Activated CD8-positive, alpha-beta T cell treated with anti-CD3 and anti-CD28 coated beads, Interleukin-2, amount 10 ng/mL, durations not matched to agents 7 days and 5 days (primary cell): ENCODE results near the gene SLC25A26. TPM values are rescaled to one million over a fixed set of nuclear protein-coding genes. Genes with fewer than 3 reads are reported as not detected.

Experiments
- ATAC-seq: fragments of 150-1000 bp; cut with Tn5 transposase; one replicate; pipeline ENCODE4 v1.10.0; 2021; ENCODE audit warnings: moderate library complexity
- CTCF ChIA-PET: fragments of 350-600 bp; sonication (Branson Sonifier 250); formaldehyde crosslinking; loops from one replicate; lab custom pipeline; 2021; ENCODE audit warnings: antibody characterized with exemption; lab: Charles Lee
- POLR2A ChIA-PET: fragments of 350-600 bp; sonication (Branson Sonifier 250); formaldehyde crosslinking; loops from one replicate; lab custom pipeline; 2021; ENCODE audit warnings: antibody characterized with exemption; lab: Charles Lee
- DNase-seq: peaks from one replicate; pipeline ENCODE4 v3.0.0-alpha.2; 2020
- H3K27ac Mint-ChIP-seq: one replicate; pipeline ENCODE4 v1.8.0; 2021; ENCODE audit warnings: mild to moderate bottlenecking, mixed read lengths
- H3K27me3 Mint-ChIP-seq: one replicate; pipeline ENCODE4 v1.8.0; 2021; ENCODE audit warnings: low read depth, mixed read lengths
- H3K36me3 Mint-ChIP-seq: one replicate; pipeline ENCODE4 v1.8.0; 2021; ENCODE audit warnings: low read depth, mixed read lengths
- H3K4me1 Mint-ChIP-seq: one replicate; pipeline ENCODE4 v1.8.0; 2021; ENCODE audit warnings: low read depth, mixed read lengths
- H3K4me3 Mint-ChIP-seq: one replicate; pipeline ENCODE4 v1.8.0; 2021; ENCODE audit warnings: mild to moderate bottlenecking, mixed read lengths
- H3K9me3 Mint-ChIP-seq: one replicate; pipeline ENCODE4 v1.8.0; 2022; ENCODE audit warnings: mixed read lengths; ENCODE audit not compliant: insufficient read depth
- total RNA-seq, 2 experiments: library from RNA; stranded (reverse); gene quantifications; one replicate each; pipeline ENCODE4 v1.2.3, GENCODE V29; 2021

The SLC25A26 gene
- total RNA-seq, 2 experiments from 2014 or later, result 14.2 to 14.3 TPM

- Mint-ChIP-seq H3K27me3 (no peaks in the 10 kb centered on the region), H3K9me3 (no peaks in the 10 kb centered on the region), H3K27ac (no peak overlapping the region), H3K4me1 (no peaks in the 10 kb centered on the region), H3K4me3 (no peak overlapping the region), H3K36me3 (peaks cover 10% of the 10 kb centered on the region)
- POLR2A ChIA-PET, result no interaction called here
- DNase-seq (no peak), ATAC-seq (no peak)
- CTCF ChIA-PET, result interaction anchor here (2.2 to 2.5 kb wide), 2 partner anchors 8 to 22 kb away, joined by 8 read pairs; no protein-coding TSS in a partner anchor
Measured at GRCh38 chr3:66400411-66401156, 179.8 kb downstream of the SLC25A26 start.

GRCh38 chr3:66401157-66401550 is 180.4 kb downstream of the SLC25A26 start:
- ChIA-PET POLR2A (no interaction called here), CTCF (interaction anchor here (2.5 kb wide), 1 partner anchor 23 kb away, joined by 8 read pairs; no protein-coding TSS in a partner anchor)
- Mint-ChIP-seq H3K27me3 (no peaks in the 10 kb centered on the region), H3K36me3 (peaks cover 10% of the 10 kb centered on the region), H3K4me3 (no peak overlapping the region), H3K4me1 (no peaks in the 10 kb centered on the region), H3K27ac (no peak overlapping the region), H3K9me3 (no peaks in the 10 kb centered on the region)
- ATAC-seq, result no peak
- DNase-seq, result no peak

DNA sequence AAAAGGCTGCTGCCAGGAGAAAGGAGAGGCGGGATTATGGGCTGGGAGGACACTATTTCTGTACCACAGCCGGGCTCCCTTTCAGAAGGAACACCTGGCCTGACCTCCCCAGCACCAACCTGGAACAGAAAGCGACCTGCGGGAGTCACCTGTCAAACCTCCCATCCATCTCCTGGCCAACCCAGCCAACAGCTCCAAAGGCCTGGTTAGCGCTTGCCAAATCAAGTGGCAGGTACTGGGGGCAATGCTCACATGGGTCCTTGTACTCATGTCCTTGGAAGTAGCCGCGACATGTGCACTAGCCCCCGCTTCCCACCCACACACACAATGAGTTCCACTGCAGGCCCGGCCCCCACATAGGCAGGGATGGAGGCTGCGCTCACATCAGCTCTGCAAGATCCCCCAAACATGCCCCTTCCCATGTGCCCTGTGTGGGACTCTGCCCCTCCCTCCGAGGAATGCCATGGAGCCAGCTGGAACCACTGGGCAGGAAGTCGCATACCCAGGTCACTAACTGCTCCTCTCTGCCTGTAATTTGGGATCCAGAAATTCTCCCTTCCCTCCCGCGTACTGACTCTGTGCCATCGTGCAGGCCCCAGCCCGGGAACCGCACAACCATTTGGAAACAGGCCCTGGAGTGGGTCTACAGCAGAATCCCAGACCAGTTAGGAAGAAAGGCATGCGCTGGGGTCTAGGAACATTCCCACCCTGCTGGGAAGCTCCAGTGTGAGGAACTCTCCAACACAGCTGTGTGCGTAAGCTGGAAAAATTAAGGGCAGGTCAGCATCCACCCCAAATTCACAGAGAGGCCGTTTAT is 181.1 kb downstream of the SLC25A26 start:
- Mint-ChIP-seq H3K9me3 (no peaks in the 10 kb centered on the region), H3K36me3 (peaks cover 6% of the 10 kb centered on the region), H3K4me3 (no peak overlapping the region), H3K27me3 (no peaks in the 10 kb centered on the region), H3K27ac (no peak overlapping the region), H3K4me1 (no peaks in the 10 kb centered on the region)
- ATAC-seq, result no peak
- ChIA-PET POLR2A (no interaction called here), CTCF (interaction anchor here (2.5 kb wide), 1 partner anchor 24 kb away, joined by 8 read pairs; no protein-coding TSS in a partner anchor)
- no peak for DNase-seq

- POLR2A ChIA-PET, result no interaction called here
- no peaks in the 10 kb centered on the region for H3K9me3 Mint-ChIP-seq
- CTCF ChIA-PET, result interaction anchor here (2.5 kb wide), 1 partner anchor 25 kb away, joined by 8 read pairs; no protein-coding TSS in a partner anchor
- no peaks in the 10 kb centered on the region for H3K27me3 Mint-ChIP-seq
- H3K36me3 Mint-ChIP-seq, result peaks cover 4% of the 10 kb centered on the region
- DNase-seq (no peak), ATAC-seq (no peak)
- no peaks in the 10 kb centered on the region for H3K4me1 Mint-ChIP-seq
- no peak overlapping the region for H3K4me3 Mint-ChIP-seq
- H3K27ac Mint-ChIP-seq, result no peak overlapping the region
Measured at GRCh38 chr3:66402596-66403290, 181.9 kb downstream of the SLC25A26 start.

GRCh38 chr3:66403323-66403990 is 182.7 kb downstream of the SLC25A26 start:
- ATAC-seq (no peak), DNase-seq (no peak)
- H3K9me3 Mint-ChIP-seq, result no peaks in the 10 kb centered on the region
- H3K4me1 Mint-ChIP-seq, result no peaks in the 10 kb centered on the region
- no peak overlapping the region for H3K4me3 Mint-ChIP-seq
- no peak overlapping the region for H3K27ac Mint-ChIP-seq
- ChIA-PET POLR2A (no interaction called here), CTCF (interaction anchor here (0.5 to 1.4 kb wide), 2 partner anchors 26 to 79 kb away, joined by 3 to 4 read pairs; no protein-coding TSS in a partner anchor)
- H3K36me3 Mint-ChIP-seq, result peaks cover 1% of the 10 kb centered on the region
- no peaks in the 10 kb centered on the region for H3K27me3 Mint-ChIP-seq

DNA sequence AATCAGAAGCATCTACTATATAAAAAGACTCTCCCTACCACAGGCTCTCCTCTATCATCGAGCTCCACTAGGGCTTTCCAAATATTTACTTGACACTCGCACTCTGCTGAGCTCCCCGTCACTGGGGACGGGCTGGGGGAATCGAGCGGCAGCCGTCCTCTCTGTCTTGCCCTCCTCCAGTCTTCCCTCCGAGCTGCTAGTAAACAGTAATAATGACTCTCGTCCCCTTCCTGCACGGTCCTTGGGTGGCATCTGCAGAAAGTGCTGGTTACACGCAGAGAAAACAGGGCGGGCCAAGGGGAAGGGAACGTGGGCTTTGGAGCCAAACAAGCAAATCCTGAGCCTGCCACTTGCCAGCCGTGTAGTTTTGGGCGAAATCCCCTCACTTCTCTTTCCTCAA is 183.4 kb downstream of the SLC25A26 start:
- Mint-ChIP-seq H3K27ac (no peak overlapping the region), H3K4me3 (no peak overlapping the region), H3K36me3 (peaks cover 1% of the 10 kb centered on the region), H3K27me3 (no peaks in the 10 kb centered on the region), H3K9me3 (no peaks in the 10 kb centered on the region), H3K4me1 (no peaks in the 10 kb centered on the region)
- ATAC-seq, result no peak
- CTCF ChIA-PET, result interaction anchor here (0.7 to 1.4 kb wide), 2 partner anchors 26 to 194 kb away, joined by 3 to 4 read pairs; no protein-coding TSS in a partner anchor
- no peak for DNase-seq
- POLR2A ChIA-PET, result interaction anchor here (1.1 kb wide), 1 partner anchor 10 kb away, joined by 3 read pairs; no protein-coding TSS in a partner anchor

DNA sequence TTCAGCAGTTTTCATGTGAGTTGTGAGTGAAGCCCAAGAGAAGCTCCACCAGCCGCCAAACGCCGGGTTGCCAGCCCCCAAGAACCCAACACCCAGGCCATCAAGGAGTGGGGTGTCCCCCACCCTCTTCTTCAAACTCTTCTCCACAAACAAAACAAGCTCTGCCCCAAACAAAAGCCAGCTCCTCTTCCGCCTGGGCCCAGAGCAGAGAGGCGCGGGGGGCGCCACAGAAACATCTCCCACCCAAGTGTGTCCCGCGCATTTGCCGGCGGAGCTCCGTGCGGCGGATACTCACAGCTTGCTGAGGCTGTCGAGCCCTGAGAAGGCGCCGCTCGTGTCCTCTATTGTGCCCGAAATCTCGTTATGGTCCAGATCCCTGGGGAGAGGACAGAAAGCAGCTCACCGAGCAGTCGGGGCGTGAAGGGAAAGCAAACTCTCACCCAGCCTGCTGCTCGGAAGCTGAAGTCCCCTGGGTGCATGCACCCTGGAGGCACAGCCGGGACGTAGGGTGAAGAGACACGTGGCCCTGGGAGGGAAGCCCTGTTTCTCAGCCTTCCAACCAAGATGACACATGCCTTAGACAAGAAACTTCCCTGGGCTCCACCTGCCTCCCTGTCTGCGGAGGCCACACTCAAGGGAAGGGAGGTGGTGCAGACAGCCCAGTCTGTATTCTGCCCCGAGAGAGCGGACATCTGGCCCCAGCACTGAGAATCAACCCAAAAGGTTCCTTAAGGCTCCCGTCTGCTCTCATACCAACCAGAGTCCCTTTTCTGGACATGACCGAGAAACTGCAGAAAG is 184.3 kb downstream of the SLC25A26 start:
- H3K4me3 Mint-ChIP-seq, result no peak overlapping the region
- CTCF ChIA-PET, result interaction anchor here (0.7 to 1.4 kb wide), 2 partner anchors 27 to 193 kb away, joined by 3 to 4 read pairs; no protein-coding TSS in a partner anchor
- no peaks in the 10 kb centered on the region for H3K4me1 Mint-ChIP-seq
- DNase-seq (no peak), ATAC-seq (no peak)
- H3K27ac Mint-ChIP-seq, result no peak overlapping the region
- POLR2A ChIA-PET, result interaction anchor here (1.0 to 1.1 kb wide), 3 partner anchors 11 to 102 kb away, joined by 3 read pairs; no protein-coding TSS in a partner anchor
- peaks cover 1% of the 10 kb centered on the region for H3K36me3 Mint-ChIP-seq
- H3K27me3 Mint-ChIP-seq, result no peaks in the 10 kb centered on the region
- H3K9me3 Mint-ChIP-seq, result no peaks in the 10 kb centered on the region

- Mint-ChIP-seq H3K4me3 (no peak overlapping the region), H3K4me1 (no peaks in the 10 kb centered on the region), H3K27ac (no peak overlapping the region), H3K36me3 (peaks cover 1% of the 10 kb centered on the region), H3K9me3 (no peaks in the 10 kb centered on the region), H3K27me3 (no peaks in the 10 kb centered on the region)
- no peak for DNase-seq
- ChIA-PET CTCF (interaction anchor here (2.9 kb wide), 1 partner anchor 11 kb away, joined by 18 read pairs; no protein-coding TSS in a partner anchor), POLR2A (interaction anchor here (1.0 to 1.1 kb wide), 2 partner anchors 63 to 103 kb away, joined by 3 read pairs; no protein-coding TSS in a partner anchor)
- ATAC-seq, result no peak
Measured at GRCh38 chr3:66405701-66406091, 184.9 kb downstream of the SLC25A26 start.

DNA sequence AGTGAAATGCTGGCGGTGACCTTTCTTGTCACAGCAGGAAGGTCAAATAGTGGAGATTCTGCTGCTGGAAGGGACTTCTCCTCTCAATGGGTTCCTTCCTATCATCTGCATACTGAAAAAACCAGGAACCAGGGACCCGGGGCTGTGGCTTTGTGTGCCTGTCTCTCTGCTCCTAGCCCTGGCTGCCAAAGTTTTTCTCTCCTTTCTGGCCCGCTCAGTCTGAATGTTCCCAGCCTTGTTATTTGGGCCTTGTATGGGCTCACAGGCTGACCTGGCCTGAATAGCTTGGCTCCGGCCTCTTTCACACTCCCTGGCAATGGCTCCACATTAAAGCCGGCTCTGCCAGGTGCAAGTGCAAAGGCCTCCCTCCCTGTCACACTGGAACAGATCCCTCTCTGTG is 185.4 kb downstream of the SLC25A26 start:
- ChIA-PET POLR2A (no interaction called here), CTCF (interaction anchor here (2.9 kb wide), 1 partner anchor 11 kb away, joined by 18 read pairs; no protein-coding TSS in a partner anchor)
- peaks cover 2% of the 10 kb centered on the region for H3K36me3 Mint-ChIP-seq
- DNase-seq (no peak), ATAC-seq (no peak)
- no peaks in the 10 kb centered on the region for H3K4me1 Mint-ChIP-seq
- no peak overlapping the region for H3K27ac Mint-ChIP-seq
- H3K27me3 Mint-ChIP-seq, result no peaks in the 10 kb centered on the region
- no peaks in the 10 kb centered on the region for H3K9me3 Mint-ChIP-seq
- H3K4me3 Mint-ChIP-seq, result no peak overlapping the region

GRCh38 chr3:66406831-66407610 is 186.2 kb downstream of the SLC25A26 start:
- H3K36me3 Mint-ChIP-seq, result peaks cover 6% of the 10 kb centered on the region
- H3K9me3 Mint-ChIP-seq, result no peaks in the 10 kb centered on the region
- H3K27me3 Mint-ChIP-seq, result no peaks in the 10 kb centered on the region
- H3K4me3 Mint-ChIP-seq, result no peak overlapping the region
- no peak for ATAC-seq
- ChIA-PET CTCF (interaction anchor here (0.6 to 3.7 kb wide), 25 partner anchors 8 to 419 kb away, joined by 3 to 27 read pairs (median 5); no protein-coding TSS in a partner anchor), POLR2A (no interaction called here)
- peaks cover 5% of the 10 kb centered on the region for H3K4me1 Mint-ChIP-seq
- no peak for DNase-seq
- H3K27ac Mint-ChIP-seq, result no peak overlapping the region
